ENCODE results near the gene MICALL2.

The MICALL2 gene

GRCh38 chr7:1468643-1469298, 9.5 kb upstream of the MICALL2 start:
- H3K27ac ChIP-seq: no peak overlapping the region
- H3K36me3 ChIP-seq (ENCODE audit: insufficient read depth, low read length): peaks cover 5% of the 10 kb centered on the region; the same call in 1 of the 2 replicates
- H3K4me3 ChIP-seq: no peak overlapping the region
- no peak for DNase-seq (ENCODE audit: low read depth, low spot score)
- TF ChIP-seq FOXP2 (optimal IDR thresholded peaks at IDR 0.05; ENCODE audit: control extremely low read depth, extremely low read length, insufficient read depth) (no peak), EZH2 (IDR thresholded peaks at IDR 0.05) (no peak), POLR2AphosphoS5 (IDR thresholded peaks at IDR 0.05; ENCODE audit: borderline replicate concordance, low read depth, low read length) (no peak)
- H3K9ac ChIP-seq (ENCODE audit: insufficient read length): no peak overlapping the region
- H3K9me3 ChIP-seq (ENCODE audit: low read depth, low read length): no peaks in the 10 kb centered on the region

DNA sequence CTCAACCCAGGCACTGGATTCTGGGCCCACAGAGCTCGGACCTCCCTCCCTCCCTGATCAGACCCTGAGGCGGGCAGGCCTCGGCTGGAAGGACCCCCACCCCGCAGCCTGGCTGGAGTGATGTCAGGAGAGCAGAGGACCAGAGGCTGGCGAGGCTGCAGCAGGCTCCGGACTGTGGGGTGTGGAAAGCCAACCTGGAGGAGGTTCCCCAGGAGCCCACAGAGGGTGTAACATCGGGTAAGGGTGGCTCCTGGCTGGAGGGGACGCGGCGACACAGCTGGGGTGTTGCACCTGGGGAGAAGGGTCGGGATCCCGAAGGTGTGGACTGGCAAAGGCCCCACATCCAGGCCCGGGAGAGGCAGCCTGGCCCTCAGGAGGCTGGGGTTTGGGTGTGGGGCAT, 8.9 kb upstream of the MICALL2 start:
- H3K9ac ChIP-seq (ENCODE audit: insufficient read length): no peak overlapping the region
- H3K9me3 ChIP-seq (ENCODE audit: low read depth, low read length): no peaks in the 10 kb centered on the region
- DNase-seq (ENCODE audit: low read depth, low spot score): no peak
- H3K4me3 ChIP-seq: no peak overlapping the region
- TF ChIP-seq FOXP2 (optimal IDR thresholded peaks at IDR 0.05; ENCODE audit: control extremely low read depth, extremely low read length, insufficient read depth) (no peak), POLR2AphosphoS5 (IDR thresholded peaks at IDR 0.05; ENCODE audit: borderline replicate concordance, low read depth, low read length) (no peak), EZH2 (IDR thresholded peaks at IDR 0.05) (no peak)
- no peaks in the 10 kb centered on the region; the same call in 1 of the 2 replicates for H3K36me3 ChIP-seq (ENCODE audit: insufficient read depth, low read length)
- no peak overlapping the region for H3K27ac ChIP-seq

- H3K9ac ChIP-seq (ENCODE audit: insufficient read length): no peak overlapping the region
- no peak overlapping the region for H3K27ac ChIP-seq
- no peak overlapping the region for H3K4me3 ChIP-seq
- TF ChIP-seq FOXP2 (optimal IDR thresholded peaks at IDR 0.05; ENCODE audit: control extremely low read depth, extremely low read length, insufficient read depth) (no peak), POLR2AphosphoS5 (IDR thresholded peaks at IDR 0.05; ENCODE audit: borderline replicate concordance, low read depth, low read length) (0 out of 2 replicates have a peak, but pooled peaks have one; percentile 6)
- no peaks in the 10 kb centered on the region; the same call in 1 of the 2 replicates for H3K36me3 ChIP-seq (ENCODE audit: insufficient read depth, low read length)
- DNase-seq (ENCODE audit: low read depth, low spot score): no peak
- no peaks in the 10 kb centered on the region for H3K9me3 ChIP-seq (ENCODE audit: low read depth, low read length)
Measured at GRCh38 chr7:1466524-1467271, 7.4 kb upstream of the MICALL2 start.

- Histone ChIP-seq H3K36me3 (ENCODE audit: insufficient read depth, low read length) (no peaks in the 10 kb centered on the region), H3K9ac (ENCODE audit: insufficient read length) (no peak overlapping the region), H3K4me3 (no peak overlapping the region), H3K27ac (no peak overlapping the region), H3K9me3 (ENCODE audit: low read depth, low read length) (no peaks in the 10 kb centered on the region)
- no peak for TF ChIP-seq EZH2 (IDR thresholded peaks at IDR 0.05)
- TF ChIP-seq POLR2AphosphoS5 (IDR thresholded peaks at IDR 0.05; ENCODE audit: borderline replicate concordance, low read depth, low read length): no peak
- TF ChIP-seq FOXP2 (optimal IDR thresholded peaks at IDR 0.05; ENCODE audit: control extremely low read depth, extremely low read length, insufficient read depth): no peak
- DNase-seq (ENCODE audit: low read depth, low spot score): no peak
Measured at GRCh38 chr7:1464694-1465093, 5.4 kb upstream of the MICALL2 start.

- no peak overlapping the region for H3K27ac ChIP-seq
- DNase-seq (ENCODE audit: low read depth, low spot score): no peak
- no peak overlapping the region for H3K4me3 ChIP-seq
- H3K36me3 ChIP-seq (ENCODE audit: insufficient read depth, low read length): no peaks in the 10 kb centered on the region
- H3K9me3 ChIP-seq (ENCODE audit: low read depth, low read length): no peaks in the 10 kb centered on the region
- H3K9ac ChIP-seq (ENCODE audit: insufficient read length): no peak overlapping the region
- no peak for TF ChIP-seq EZH2 (IDR thresholded peaks at IDR 0.05)
- TF ChIP-seq FOXP2 (optimal IDR thresholded peaks at IDR 0.05; ENCODE audit: control extremely low read depth, extremely low read length, insufficient read depth): no peak
- no peak for TF ChIP-seq POLR2AphosphoS5 (IDR thresholded peaks at IDR 0.05; ENCODE audit: borderline replicate concordance, low read depth, low read length)
Measured at GRCh38 chr7:1463676-1464223, 4.5 kb upstream of the MICALL2 start.

DNA sequence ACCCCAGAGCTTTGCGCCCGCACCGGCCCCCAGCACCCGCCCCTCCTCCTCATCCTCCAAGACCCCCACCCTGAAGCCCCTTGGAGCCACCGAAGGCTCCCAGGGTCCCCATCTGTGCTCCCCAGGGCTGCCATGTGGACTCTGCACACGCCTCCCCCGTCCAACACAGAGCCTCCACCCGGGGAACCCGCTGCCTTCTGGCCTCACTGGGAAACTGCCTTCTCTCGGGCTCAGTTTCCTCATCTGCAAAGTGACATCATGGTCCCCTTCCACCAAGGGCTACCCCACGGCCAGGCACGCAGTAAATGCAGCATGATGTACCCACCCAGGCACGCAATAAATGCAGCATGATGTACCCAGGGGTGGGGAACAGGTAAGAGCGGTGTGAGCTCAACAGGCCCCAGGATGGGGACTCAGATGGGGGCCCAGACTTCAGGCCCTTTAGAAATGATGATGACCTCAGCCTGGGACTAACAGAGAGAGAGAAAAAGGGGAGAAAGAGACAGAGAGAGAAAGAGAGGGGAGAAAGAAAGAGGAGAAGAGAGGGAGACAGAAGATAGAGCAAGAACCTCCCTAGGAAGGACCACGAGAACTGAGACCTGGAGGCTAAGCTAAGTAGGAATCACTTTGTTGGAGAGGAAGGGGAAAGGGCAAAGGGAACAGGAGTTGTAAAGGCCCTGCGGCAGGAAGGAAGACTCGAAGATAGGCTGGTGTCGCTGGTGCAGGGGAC, 2.5 kb upstream of the MICALL2 start:
- H3K27ac ChIP-seq: peak overlapping the region; percentile 68
- H3K36me3 ChIP-seq (ENCODE audit: insufficient read depth, low read length): no peaks in the 10 kb centered on the region
- TF ChIP-seq EZH2 (IDR thresholded peaks at IDR 0.05): no peak
- DNase-seq (ENCODE audit: low read depth, low spot score): no peak
- no peak overlapping the region for H3K4me3 ChIP-seq
- H3K9ac ChIP-seq (ENCODE audit: insufficient read length): no peak overlapping the region
- H3K9me3 ChIP-seq (ENCODE audit: low read depth, low read length): no peaks in the 10 kb centered on the region

GRCh38 chr7:1460821-1461645, 1.8 kb upstream of the MICALL2 start:
- Histone ChIP-seq H3K4me3 (no peak overlapping the region), H3K9me3 (ENCODE audit: low read depth, low read length) (no peaks in the 10 kb centered on the region), H3K9ac (ENCODE audit: insufficient read length) (no peak overlapping the region), H3K27ac (no peak overlapping the region), H3K36me3 (ENCODE audit: insufficient read depth, low read length) (no peaks in the 10 kb centered on the region)
- DNase-seq (ENCODE audit: low read depth, low spot score): no peak
- no peak for TF ChIP-seq EZH2 (IDR thresholded peaks at IDR 0.05)
- no peak for TF ChIP-seq FOXP2 (optimal IDR thresholded peaks at IDR 0.05; ENCODE audit: control extremely low read depth, extremely low read length, insufficient read depth)
- TF ChIP-seq POLR2AphosphoS5 (IDR thresholded peaks at IDR 0.05; ENCODE audit: borderline replicate concordance, low read depth, low read length): no peak

Measured in SK-N-MC (cell line).